Stimulated activated CD4-positive, alpha-beta T cell treated with anti-CD3 and anti-CD28 coated beads, Interleukin-4, amount 100 ng/mL, for 48 hours (primary cell): ENCODE results near the gene LEMD1.
"Not testable (repeated sequence)": the region's sequence is repeated elsewhere in the genome, so short reads cannot be mapped to it uniquely, and the experiment has no call there.

ENCODE experiments used
- DNase-seq, 2 donors: peaks; one replicate each; pipeline ENCODE4 v3.0.0-alpha.2; 2020; ENCODE audit warnings: low read depth in 2 of 2

LEMD1 gene

GRCh38 chr1:205429762-205430695 lies 8.2 kb upstream of the LEMD1 start:
- no peak for DNase-seq

GRCh38 chr1:205424901-205425600 lies 3.2 kb upstream of the LEMD1 start:
- DNase-seq, result no peak

DNA sequence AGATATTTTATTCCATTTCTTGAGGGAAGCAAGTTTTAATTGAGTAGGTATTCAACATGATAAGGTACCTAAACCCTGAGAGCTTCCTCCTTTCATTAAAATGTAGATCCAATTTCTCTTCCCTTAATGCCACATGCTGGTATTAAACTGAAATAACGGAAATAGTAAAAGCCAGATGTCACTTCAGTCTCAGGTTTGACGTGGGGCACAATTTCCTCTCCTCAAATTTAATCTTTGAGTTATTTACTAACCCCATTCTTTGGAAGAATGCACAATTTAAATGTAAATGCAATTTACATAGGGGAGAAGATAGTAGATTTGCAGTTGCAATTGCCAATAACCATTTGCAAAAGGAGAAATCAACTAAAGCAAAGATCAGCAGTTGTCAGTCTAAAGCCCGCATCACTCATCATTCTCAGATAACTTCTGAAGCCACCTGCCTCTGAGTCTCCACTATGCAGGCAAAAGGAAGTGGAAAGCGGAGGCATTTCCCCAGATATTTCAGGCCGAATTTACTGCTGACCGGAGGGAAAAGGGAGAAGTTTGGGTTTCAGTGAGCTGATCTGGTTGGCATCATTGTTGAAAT lies 2.1 kb upstream of the LEMD1 start:
- DNase-seq, result no peak

DNA sequence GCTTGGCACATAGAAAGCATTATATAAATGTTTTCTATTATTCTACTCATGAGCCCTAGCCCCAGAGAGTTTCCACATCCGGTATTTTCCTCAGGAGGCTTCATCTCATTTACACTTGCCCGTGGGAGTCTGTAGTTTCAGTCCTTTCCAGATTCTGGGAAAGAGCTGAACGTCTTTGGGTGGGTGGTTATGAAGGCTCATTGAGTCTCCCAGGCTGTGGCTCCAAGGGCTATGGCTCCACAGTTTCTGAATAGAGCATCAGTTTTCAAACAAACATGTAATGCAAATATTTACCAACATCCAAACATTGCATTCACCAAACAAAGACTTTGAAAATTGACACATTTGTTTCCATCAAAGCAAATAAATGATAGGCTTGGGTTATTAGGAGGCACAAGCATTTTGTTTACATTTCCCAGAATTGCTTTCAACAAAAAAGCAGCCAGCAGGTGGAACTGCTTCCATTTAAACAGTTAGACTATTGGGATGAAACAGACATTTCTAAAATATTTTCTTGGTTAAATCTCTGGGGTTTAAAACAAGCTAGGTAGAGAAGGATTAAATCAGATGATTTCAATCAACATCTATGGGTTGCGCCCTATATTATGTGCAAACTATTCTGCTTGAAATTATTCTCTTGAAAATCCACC lies 1.3 kb upstream of the LEMD1 start:
- DNase-seq, result no peak

GRCh38 chr1:205420938-205421337 lies 918 bp downstream of the LEMD1 start:
- no peak for DNase-seq

DNA sequence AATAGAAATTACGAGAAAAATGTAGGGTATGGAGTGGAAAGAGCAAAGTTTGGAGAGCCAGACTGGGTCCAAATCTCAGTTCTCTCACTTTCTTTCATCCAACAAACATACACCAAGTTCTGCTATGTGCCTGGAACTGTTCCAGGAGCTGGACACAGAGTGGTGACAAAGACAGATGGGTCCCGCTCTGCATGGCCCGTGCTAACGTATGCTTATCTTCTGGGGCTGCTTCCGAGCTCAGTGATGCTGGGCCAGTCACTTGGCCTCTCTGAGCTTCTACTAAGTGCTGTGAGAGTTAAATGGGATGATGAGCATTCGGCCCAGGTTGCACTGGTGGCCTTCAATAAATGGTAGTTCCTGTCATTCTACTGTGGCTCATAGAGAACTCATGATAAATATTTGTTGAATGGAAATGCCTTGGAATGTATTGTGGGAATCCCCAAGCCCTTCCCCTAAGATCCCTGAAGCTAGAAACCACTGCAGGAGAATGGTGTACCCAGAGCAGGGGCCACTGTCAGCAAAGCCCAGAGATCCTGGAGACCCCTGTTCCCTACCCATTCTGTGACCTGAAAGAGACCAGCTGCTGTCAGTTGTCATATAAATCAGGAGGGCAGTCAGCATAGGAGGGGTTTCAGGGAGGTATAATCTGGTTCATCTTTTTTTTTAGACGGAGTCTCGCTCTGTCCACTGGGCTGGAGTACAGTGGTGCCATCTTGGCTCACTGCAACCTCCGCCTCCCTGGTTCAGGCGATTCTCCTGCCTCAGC lies 3.8 kb downstream of the LEMD1 start:
- no peak for DNase-seq

GRCh38 chr1:205416322-205416721 lies 5.5 kb downstream of the LEMD1 start:
- DNase-seq, result no peak

- no peak for DNase-seq
These were observed 11.1 kb downstream of the LEMD1 start for GRCh38 chr1:205410581-205411298.

DNA sequence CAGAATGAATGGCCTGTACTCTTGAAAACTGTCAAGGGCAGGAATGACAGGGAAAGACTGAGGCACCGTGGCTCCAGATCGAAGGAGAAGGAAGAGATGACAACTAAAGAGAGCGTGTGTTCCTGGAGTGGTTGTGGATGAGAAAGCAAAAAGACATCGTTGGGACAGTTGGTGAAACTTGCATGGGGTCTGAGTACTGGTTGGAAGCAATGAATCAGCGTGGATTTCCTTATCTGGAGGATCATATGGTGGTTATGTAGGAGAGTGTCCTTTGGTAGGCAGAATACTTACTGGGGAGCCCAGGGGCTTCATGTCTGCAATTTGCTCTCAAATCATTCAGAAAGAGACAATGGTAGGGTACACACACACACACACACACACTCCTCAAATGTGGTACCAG lies 13.9 kb downstream of the LEMD1 start:
- DNase-seq, result no peak

GRCh38 chr1:205406252-205406651 lies 15.6 kb downstream of the LEMD1 start:
- not testable (repeated sequence) for DNase-seq

DNA sequence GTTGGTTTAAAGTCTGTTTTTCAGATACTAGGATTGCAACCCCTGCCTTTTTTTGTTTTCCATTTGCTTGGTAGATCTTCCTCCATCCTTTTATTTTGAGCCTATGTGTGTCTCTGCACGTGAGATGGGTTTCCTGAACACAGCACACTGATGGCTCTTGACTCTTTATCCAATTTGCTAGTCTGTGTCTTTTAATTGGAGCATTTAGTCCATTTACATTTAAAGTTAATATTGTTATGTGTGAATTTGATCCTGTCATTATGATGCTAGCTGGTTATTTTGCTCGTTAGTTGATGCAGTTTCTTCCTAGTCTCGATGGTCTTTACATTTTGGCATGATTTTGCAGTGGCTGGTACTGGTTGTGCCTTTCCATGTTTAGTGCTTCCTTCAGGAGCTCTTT lies 17.4 kb downstream of the LEMD1 start:
- DNase-seq, result not testable (repeated sequence)

DNA sequence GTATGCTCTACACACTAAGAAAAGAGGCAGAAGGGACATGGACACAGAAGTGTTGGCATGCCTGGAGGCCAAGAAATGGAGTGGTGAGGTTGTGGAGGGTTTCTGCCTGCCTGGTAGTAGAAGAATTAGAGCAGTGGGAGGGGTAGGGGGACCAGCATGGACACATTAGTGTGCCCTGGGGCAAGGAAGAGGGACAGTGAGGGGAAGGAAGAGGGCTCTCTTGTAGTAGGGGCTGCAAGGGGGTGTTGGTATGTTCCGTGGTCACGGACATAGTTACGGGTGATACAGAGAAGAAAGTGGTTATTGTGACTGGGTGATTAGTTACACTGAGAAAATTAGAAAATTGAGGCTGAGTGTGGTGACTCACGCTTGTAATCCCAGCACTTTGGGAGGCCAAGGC lies 23.3 kb downstream of the LEMD1 start:
- no peak for DNase-seq

GRCh38 chr1:205396967-205397616 lies 24.8 kb downstream of the LEMD1 start:
- no peak for DNase-seq

DNA sequence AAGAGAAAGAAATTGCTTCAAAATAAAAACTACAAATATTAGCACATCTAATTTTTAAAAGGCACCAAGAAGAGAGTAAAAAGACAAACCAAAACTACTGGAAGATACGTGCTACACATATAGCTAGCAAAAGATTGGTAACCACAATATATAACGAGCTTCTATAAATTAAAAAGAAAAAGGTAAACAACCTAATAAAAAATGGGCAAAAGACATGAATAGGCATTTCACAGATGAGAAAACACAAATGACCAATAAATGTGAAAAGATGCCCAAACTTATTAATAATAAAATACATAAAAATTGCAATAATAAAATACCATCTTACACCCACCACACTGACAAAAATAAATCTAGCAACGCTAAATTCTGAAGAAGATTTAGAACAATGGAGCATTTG lies 26.2 kb downstream of the LEMD1 start:
- DNase-seq, result no peak

DNA sequence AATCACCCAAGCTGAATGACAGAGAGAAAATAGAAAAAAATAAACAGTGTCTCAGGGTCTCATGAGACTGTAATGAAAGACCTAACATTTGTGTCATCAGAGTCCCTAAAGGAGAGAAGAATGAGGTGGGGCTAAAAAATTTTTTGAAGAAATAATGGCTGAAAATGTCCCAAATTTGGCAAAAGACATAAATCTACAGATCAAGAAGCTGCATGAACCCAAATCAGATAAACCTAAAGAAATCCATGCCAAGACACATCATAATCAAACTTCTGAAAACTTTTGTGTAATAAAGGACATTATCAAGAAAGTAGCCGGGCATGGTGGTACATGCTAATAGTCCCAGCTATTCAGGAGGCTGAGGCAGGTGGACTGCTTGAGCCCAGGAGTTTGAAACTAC lies 29.2 kb downstream of the LEMD1 start:
- DNase-seq, result no peak

DNA sequence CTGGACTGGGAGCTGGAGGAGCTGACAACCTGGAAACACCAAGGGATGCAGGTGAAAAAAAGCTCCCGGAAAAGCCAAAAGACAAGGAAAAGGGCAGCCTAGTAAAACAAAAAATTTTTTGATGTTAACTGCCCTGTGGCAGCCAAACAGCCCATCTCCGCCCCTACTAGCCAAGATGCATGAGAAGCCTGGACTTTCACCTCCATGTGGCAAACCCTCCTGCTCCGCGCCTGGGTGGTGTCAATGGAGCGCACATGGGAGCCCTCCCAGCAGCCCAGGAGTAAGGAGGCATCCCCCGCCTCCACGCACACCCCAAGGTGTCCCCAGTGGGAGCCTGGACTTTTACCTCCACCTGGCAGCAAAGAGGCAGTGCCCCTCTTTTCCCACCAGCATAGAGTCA lies 30.5 kb downstream of the LEMD1 start:
- no peak for DNase-seq

- DNase-seq, result no peak
These were observed 34.0 kb downstream of the LEMD1 start for GRCh38 chr1:205387845-205388244.

DNA sequence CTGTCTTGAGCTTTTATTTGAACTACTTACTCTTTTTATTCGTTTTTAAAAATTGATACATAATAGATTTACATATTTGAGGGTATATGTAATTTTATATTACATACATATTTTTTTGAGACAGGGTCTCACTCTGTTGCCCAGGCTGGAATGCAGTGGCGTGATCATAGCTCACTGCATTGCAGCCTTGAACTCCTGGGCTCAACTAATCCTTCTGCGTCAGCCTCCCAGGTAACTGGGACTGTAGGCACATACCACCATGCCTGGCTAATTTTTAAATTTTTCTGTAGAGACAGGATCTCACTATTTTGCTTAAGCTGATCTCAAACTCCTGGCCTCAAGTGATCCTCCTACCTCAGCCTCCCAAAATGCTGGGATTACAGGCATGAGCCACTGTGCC lies 38.9 kb downstream of the LEMD1 start:
- not testable (repeated sequence) for DNase-seq

DNA sequence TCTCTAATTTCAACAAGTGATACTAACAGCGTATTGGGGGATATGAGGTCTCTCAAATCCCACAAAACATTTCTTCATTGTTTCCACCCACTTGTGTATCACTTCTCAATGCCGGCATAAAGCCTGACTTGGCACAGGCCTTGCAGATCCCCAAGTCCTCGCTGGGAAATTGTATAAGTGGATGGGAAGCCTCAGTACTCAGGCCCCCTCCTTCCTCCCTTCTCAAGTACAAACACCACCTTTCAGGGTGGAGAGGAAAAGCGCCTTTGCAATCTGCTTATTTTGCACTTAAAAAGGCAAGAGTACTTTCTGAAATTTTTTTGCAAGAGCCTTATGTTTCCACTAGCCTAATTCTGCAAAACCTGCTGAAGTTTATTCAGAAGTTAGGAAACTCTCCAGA lies 39.3 kb downstream of the LEMD1 start:
- no peak for DNase-seq

DNA sequence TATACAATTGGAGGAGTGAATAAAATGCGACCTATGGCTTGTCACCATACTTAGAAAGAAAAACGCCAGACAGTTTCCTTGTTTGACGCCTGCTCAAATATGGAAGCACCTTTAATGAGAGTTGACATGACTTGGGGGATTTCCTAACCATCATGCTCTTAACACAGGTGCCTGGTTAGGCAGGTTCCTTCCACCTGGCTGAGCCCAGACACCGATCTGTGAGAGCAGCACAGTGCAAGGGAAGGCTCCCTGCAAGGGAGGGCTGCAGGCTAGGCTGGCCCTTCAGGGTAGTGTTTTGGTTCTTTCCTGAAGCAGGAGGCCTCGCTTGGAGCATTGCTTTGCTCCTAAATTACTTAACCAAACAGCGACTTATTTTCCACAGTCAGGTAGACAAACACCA lies 40.6 kb downstream of the LEMD1 start:
- DNase-seq, result no peak
